ENCODE data around the gene CYP24A1. TPM values are rescaled to one million over a fixed set of nuclear protein-coding genes. Genes with fewer than 3 reads are reported as not detected.

Gene CYP24A1
- polyA plus RNA-seq, 1 of the 3 experiments (the other 2 are of a cell fraction): 8.8 TPM

- no peaks in the 10 kb centered on the region for H3K9me2 ChIP-seq
- H3K4me2 ChIP-seq: no peak overlapping the region
- H3K27ac ChIP-seq (ENCODE audit: low read depth in 2 of 2, low read length in 1 of 2): no peak overlapping the region
- peaks cover 29 to 45% of the 10 kb centered on the region in 2 experiments for H3K36me3 ChIP-seq (replicated peaks in 1 of 2; ENCODE audit: control insufficient read depth in 1 of 2, insufficient read depth in 2 of 2, low read length in 1 of 2)
- TF ChIP-seq MEF2A (IDR thresholded peaks at IDR 0.05; ENCODE audit: borderline replicate concordance, low read depth): no peak
- TF ChIP-seq USF1 (IDR thresholded peaks at IDR 0.05; ENCODE audit: borderline replicate concordance, low read depth): no peak
- TF ChIP-seq RXRA (IDR thresholded peaks at IDR 0.05; ENCODE audit: borderline replicate concordance, low read depth): no peak
- no peak for TF ChIP-seq EZH2phosphoT487 (IDR thresholded peaks at IDR 0.05; ENCODE audit: borderline replicate concordance, low read depth)
- TF ChIP-seq, protein P1, sequence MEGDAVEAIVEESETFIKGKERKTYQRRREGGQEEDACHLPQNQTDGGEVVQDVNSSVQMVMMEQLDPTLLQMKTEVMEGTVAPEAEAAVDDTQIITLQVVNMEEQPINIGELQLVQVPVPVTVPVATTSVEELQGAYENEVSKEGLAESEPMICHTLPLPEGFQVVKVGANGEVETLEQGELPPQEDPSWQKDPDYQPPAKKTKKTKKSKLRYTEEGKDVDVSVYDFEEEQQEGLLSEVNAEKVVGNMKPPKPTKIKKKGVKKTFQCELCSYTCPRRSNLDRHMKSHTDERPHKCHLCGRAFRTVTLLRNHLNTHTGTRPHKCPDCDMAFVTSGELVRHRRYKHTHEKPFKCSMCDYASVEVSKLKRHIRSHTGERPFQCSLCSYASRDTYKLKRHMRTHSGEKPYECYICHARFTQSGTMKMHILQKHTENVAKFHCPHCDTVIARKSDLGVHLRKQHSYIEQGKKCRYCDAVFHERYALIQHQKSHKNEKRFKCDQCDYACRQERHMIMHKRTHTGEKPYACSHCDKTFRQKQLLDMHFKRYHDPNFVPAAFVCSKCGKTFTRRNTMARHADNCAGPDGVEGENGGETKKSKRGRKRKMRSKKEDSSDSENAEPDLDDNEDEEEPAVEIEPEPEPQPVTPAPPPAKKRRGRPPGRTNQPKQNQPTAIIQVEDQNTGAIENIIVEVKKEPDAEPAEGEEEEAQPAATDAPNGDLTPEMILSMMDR (IDR thresholded peaks at IDR 0.05): no peak
- TF ChIP-seq POLR2AphosphoS5 (IDR thresholded peaks at IDR 0.05; ENCODE audit: low read depth, low read length): no peak
- no peak for TF ChIP-seq FOXJ3 (CRISPR knock-in tag; IDR thresholded peaks at IDR 0.05)
- TF ChIP-seq, protein P2, sequence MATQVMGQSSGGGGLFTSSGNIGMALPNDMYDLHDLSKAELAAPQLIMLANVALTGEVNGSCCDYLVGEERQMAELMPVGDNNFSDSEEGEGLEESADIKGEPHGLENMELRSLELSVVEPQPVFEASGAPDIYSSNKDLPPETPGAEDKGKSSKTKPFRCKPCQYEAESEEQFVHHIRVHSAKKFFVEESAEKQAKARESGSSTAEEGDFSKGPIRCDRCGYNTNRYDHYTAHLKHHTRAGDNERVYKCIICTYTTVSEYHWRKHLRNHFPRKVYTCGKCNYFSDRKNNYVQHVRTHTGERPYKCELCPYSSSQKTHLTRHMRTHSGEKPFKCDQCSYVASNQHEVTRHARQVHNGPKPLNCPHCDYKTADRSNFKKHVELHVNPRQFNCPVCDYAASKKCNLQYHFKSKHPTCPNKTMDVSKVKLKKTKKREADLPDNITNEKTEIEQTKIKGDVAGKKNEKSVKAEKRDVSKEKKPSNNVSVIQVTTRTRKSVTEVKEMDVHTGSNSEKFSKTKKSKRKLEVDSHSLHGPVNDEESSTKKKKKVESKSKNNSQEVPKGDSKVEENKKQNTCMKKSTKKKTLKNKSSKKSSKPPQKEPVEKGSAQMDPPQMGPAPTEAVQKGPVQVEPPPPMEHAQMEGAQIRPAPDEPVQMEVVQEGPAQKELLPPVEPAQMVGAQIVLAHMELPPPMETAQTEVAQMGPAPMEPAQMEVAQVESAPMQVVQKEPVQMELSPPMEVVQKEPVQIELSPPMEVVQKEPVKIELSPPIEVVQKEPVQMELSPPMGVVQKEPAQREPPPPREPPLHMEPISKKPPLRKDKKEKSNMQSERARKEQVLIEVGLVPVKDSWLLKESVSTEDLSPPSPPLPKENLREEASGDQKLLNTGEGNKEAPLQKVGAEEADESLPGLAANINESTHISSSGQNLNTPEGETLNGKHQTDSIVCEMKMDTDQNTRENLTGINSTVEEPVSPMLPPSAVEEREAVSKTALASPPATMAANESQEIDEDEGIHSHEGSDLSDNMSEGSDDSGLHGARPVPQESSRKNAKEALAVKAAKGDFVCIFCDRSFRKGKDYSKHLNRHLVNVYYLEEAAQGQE (IDR thresholded peaks at IDR 0.05; ENCODE audit: low read depth, low read length): no peak
- TF ChIP-seq, protein P3, sequence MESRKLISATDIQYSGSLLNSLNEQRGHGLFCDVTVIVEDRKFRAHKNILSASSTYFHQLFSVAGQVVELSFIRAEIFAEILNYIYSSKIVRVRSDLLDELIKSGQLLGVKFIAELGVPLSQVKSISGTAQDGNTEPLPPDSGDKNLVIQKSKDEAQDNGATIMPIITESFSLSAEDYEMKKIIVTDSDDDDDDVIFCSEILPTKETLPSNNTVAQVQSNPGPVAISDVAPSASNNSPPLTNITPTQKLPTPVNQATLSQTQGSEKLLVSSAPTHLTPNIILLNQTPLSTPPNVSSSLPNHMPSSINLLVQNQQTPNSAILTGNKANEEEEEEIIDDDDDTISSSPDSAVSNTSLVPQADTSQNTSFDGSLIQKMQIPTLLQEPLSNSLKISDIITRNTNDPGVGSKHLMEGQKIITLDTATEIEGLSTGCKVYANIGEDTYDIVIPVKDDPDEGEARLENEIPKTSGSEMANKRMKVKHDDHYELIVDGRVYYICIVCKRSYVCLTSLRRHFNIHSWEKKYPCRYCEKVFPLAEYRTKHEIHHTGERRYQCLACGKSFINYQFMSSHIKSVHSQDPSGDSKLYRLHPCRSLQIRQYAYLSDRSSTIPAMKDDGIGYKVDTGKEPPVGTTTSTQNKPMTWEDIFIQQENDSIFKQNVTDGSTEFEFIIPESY (IDR thresholded peaks at IDR 0.05; ENCODE audit: borderline replicate concordance, low read depth): no peak
- TF ChIP-seq, protein P4, sequence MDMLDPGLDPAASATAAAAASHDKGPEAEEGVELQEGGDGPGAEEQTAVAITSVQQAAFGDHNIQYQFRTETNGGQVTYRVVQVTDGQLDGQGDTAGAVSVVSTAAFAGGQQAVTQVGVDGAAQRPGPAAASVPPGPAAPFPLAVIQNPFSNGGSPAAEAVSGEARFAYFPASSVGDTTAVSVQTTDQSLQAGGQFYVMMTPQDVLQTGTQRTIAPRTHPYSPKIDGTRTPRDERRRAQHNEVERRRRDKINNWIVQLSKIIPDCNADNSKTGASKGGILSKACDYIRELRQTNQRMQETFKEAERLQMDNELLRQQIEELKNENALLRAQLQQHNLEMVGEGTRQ (IDR thresholded peaks at IDR 0.05; ENCODE audit: borderline replicate concordance, low read depth, low read length): no peak
- no peak for TF ChIP-seq RCOR1 (IDR thresholded peaks at IDR 0.05; ENCODE audit: low read length)
- TF ChIP-seq TEAD4 (IDR thresholded peaks at IDR 0.05; ENCODE audit: borderline replicate concordance, insufficient read depth): no peak
- TF ChIP-seq JUND (IDR thresholded peaks at IDR 0.05): no peak
- H3K27me3 ChIP-seq (ENCODE audit: insufficient read depth): no peaks in the 10 kb centered on the region
- WGBS (ENCODE audit: low lambda C conversion rate): 96% methylated on average over 7 of the region's 7 CpGs
- H2AFZ ChIP-seq (ENCODE audit: low read depth): no peak overlapping the region
- 0 out of 2 replicates have a peak, but pooled peaks cover 4% of the 10 kb centered on the region for H4K20me1 ChIP-seq (ENCODE audit: insufficient read depth)
- POLR2A ChIA-PET: interaction anchor here (1.0 kb wide), 1 partner anchor 9 kb away, joined by 3 read pairs; no protein-coding TSS in a partner anchor
- DNase-seq: no peak
- peaks cover 30% of the 10 kb centered on the region for H3K79me2 ChIP-seq (ENCODE audit: insufficient read depth)
- H3K4me3 ChIP-seq (ENCODE audit: low read depth in 2 of 2, low read length in 1 of 2): no peak overlapping the region
- no peaks in the 10 kb centered on the region for H3K9me3 ChIP-seq
- CTCF ChIA-PET: interaction anchor here (2.9 to 3.7 kb wide), 2 partner anchors 428 to 431 kb away, joined by 14 to 24 read pairs; no protein-coding TSS in a partner anchor
- peaks cover 6 to 19% of the 10 kb centered on the region in 2 experiments; a peak in 3 of 4 replicates for H3K4me1 ChIP-seq (ENCODE audit: control insufficient read depth in 1 of 2, insufficient read depth in 2 of 2, low read depth in 1 of 2, low read length in 1 of 2)
- H3K9ac ChIP-seq: no peak overlapping the region
- H3F3A ChIP-seq (replicated peaks; ENCODE audit: insufficient read depth): peaks cover 20% of the 10 kb centered on the region
These were observed 44.0 kb upstream of the CYP24A1 start for GRCh38 chr20:54217762-54218161.

All from SK-N-SH (cell line).